Fibroblast of mammary gland (primary cell): ENCODE results near the gene G6PC3.
"Not testable (repeated sequence)": the region's sequence is repeated elsewhere in the genome, so short reads cannot be mapped to it uniquely, and the experiment has no call there.

Source experiments
- DNase-seq: peaks from one replicate; pipeline ENCODE4 v3.0.0-alpha.2; 2010; ENCODE audit warnings: low read depth
- H3K4me3 ChIP-seq: 2 replicates; pipeline ENCODE4 v1.5.1; 2011; ENCODE audit warnings: low read depth, mild to moderate bottlenecking, low read length, moderate library complexity; ENCODE audit not compliant: control insufficient read depth
- CTCF ChIP-seq: conservative IDR thresholded peaks from 2 replicates; pipeline ENCODE4 v1.5.1; 2011; ENCODE audit warnings: low read depth, low read length, inconsistent platforms; ENCODE audit not compliant: control insufficient read depth, insufficient read depth

G6PC3 gene

GRCh38 chr17:44030482-44030881 is 40.1 kb upstream of the G6PC3 start:
- no peak overlapping the region for H3K4me3 ChIP-seq
- TF ChIP-seq CTCF: no peak
- DNase-seq: no peak

- H3K4me3 ChIP-seq: no peak overlapping the region
- TF ChIP-seq CTCF: no peak
- no peak for DNase-seq
Observed at GRCh38 chr17:44033861-44034408, 36.6 kb upstream of the G6PC3 start.

- H3K4me3 ChIP-seq, DNase-seq: not testable (repeated sequence)
Observed at GRCh38 chr17:44034688-44035087, 35.8 kb upstream of the G6PC3 start.

GRCh38 chr17:44037471-44037870 is 33.1 kb upstream of the G6PC3 start:
- no peak for DNase-seq
- no peak for TF ChIP-seq CTCF
- no peak overlapping the region for H3K4me3 ChIP-seq

- no peak for TF ChIP-seq CTCF
- DNase-seq: no peak
- no peak overlapping the region for H3K4me3 ChIP-seq
Observed at GRCh38 chr17:44038604-44039011, 31.9 kb upstream of the G6PC3 start.

GRCh38 chr17:44039829-44040635 is 30.5 kb upstream of the G6PC3 start:
- DNase-seq: no peak
- TF ChIP-seq CTCF: no peak
- H3K4me3 ChIP-seq: no peak overlapping the region

- DNase-seq: peak; percentile 79
- TF ChIP-seq CTCF: no peak
- no peak overlapping the region for H3K4me3 ChIP-seq
Observed at GRCh38 chr17:44043272-44043696, 27.3 kb upstream of the G6PC3 start.
